Measurements from ENCODE around the gene ACOX3.

The ACOX3 gene

DNA sequence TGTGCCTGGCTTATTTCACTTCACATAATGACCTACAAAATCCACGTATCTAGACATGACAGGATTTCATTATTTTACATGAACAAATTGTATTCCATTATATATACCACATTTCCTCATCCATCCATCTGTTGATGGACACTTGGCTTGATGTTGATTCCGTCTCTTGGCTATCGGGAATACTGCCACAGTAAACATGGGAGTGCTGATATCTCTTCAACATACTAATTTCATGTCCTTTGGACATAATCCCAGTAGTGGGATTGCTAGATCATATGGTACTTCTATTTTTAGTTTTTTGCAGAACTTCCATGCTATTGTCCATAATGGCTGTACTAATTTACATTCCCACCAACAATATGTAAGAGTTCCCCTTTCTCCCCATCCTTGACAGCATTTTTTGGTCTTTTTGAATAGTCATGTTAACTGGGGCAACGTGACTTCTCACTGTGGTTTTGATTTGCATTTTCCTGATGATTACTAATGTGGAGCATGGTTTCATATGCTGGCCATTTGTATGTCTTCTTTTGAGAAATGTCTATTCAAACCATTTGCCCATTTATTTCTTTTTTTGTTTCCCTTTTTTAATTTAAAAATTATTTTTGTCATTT is 102.1 kb downstream of the ACOX3 start:
- no peak overlapping the region for H3K23ac ChIP-seq (ENCODE audit: low read depth, low read length, poor library complexity)
- no peak overlapping the region for H3K4me3 ChIP-seq (ENCODE audit: low read length in 2 of 2)
- no peak overlapping the region for H3K9ac ChIP-seq (ENCODE audit: low read depth, low read length, poor library complexity)
- no peak overlapping the region for H2BK5ac ChIP-seq (ENCODE audit: low read length)
- no peak overlapping the region for H4K91ac ChIP-seq (ENCODE audit: low read depth, low read length, poor library complexity)
- H3K36me3 ChIP-seq (replicated peaks in 1 of 2; ENCODE audit: control insufficient read depth in 2 of 2, insufficient read depth in 2 of 2, low read length in 2 of 2): no peaks in the 10 kb centered on the region
- no peak overlapping the region for H2BK15ac ChIP-seq (ENCODE audit: low read length)
- no peak for DNase-seq (ENCODE audit: low spot score)
- H3K18ac ChIP-seq (ENCODE audit: low read length): no peak overlapping the region
- no peak overlapping the region for H2BK12ac ChIP-seq (ENCODE audit: low read length)
- no peaks in the 10 kb centered on the region for H3K79me1 ChIP-seq (ENCODE audit: low read depth, low read length)
- H3K27me3 ChIP-seq (ENCODE audit: control insufficient read depth in 3 of 3, insufficient read depth in 3 of 3, low read depth in 1 of 3, low read length in 3 of 3): no peaks in the 10 kb centered on the region
- no peak overlapping the region for H4K8ac ChIP-seq (ENCODE audit: low read depth, low read length)
- WGBS, 2 donors (ENCODE audit: extremely low coverage in 2 of 2, insufficient read length in 2 of 2, insufficient replicate concordance in 1 of 2): no CpG with 5 or more reads among the region's 4 CpGs
- peaks cover 0 to 6% of the 10 kb centered on the region in 2 donors for H3K9me3 ChIP-seq (replicated peaks in 1 of 2; ENCODE audit: control insufficient read depth in 2 of 2, insufficient read depth in 1 of 2, low read depth in 1 of 2, low read length in 2 of 2)
- H3K4ac ChIP-seq (ENCODE audit: low read length): no peak overlapping the region
- H2BK120ac ChIP-seq (ENCODE audit: low read depth, low read length): no peak overlapping the region
- peaks cover 0 to 4% of the 10 kb centered on the region in 2 donors for H3K4me1 ChIP-seq (ENCODE audit: control insufficient read depth in 2 of 2, insufficient read depth in 1 of 2, low read depth in 1 of 2, low read length in 2 of 2)
- H2AK5ac ChIP-seq (ENCODE audit: low read depth, low read length): no peak overlapping the region
- H3K14ac ChIP-seq (ENCODE audit: low read length): no peak overlapping the region
- H2AFZ ChIP-seq (ENCODE audit: low read length): no peak overlapping the region
- H3K4me2 ChIP-seq (ENCODE audit: insufficient read depth, low read length, poor library complexity, severe bottlenecking): no peak overlapping the region
- no peak overlapping the region for H3K27ac ChIP-seq (replicated peaks; ENCODE audit: low read length)

DNA sequence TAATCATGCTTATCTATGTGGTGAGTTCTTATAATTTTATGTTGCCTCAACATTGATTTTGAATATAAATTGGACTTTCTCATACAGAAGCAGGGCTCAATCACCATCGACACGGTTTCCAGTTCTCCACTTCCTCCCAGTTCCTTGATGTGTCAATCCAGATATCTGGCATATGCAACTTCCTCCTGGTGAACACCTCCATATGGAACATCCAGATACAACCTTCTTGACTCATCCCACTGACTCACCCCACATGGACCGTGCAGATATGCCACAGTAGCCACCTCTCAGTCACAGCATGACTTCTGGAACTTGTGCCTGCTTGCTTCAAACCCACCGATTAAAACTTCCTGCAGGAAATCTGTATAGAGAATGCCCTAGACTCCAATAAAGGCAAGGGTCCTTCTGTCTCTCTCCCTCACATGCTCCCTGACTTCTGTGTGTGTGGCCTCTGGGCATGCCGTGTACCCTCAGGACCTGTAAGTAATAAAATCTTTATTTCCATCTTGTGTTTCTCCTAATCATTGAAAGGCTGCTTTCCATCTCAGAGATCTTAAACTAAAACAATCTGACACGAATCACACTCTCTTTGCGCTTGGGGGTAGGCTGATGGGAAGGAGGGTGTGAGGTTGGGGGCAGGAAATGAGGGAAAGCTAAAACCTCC is 104.0 kb downstream of the ACOX3 start:
- H3K9me3 ChIP-seq (replicated peaks in 1 of 2; ENCODE audit: control insufficient read depth in 2 of 2, insufficient read depth in 1 of 2, low read depth in 1 of 2, low read length in 2 of 2): peaks cover 0 to 4% of the 10 kb centered on the region in 2 donors

DNA sequence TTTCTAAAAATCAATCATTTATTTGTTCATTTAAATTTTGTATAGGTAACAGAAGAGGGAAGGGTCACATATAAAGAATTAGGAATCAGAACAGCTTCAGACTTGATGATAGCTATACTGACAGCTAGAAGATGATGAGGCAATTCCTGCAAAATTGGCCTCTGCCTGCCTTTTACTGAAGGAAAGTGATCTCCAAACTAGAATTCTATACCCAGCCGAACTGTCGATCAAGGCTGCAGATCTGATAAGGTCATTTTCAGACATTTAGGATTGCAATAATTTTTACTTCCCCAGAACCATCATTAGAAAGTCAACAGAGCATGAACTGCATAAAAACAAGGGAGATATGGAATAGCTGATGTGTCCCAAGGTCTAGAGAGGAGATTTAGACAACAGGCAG is 104.7 kb downstream of the ACOX3 start:
- H3K23ac ChIP-seq (ENCODE audit: low read depth, low read length, poor library complexity): no peak overlapping the region
- no peaks in the 10 kb centered on the region for H3K36me3 ChIP-seq (replicated peaks in 1 of 2; ENCODE audit: control insufficient read depth in 2 of 2, insufficient read depth in 2 of 2, low read length in 2 of 2)
- no peak overlapping the region for H2BK120ac ChIP-seq (ENCODE audit: low read depth, low read length)
- no CpG with 5 or more reads among the region's 2 CpGs for WGBS, 2 donors (ENCODE audit: extremely low coverage in 2 of 2, insufficient read length in 2 of 2, insufficient replicate concordance in 1 of 2)
- peaks cover 0 to 4% (median 0%) of the 10 kb centered on the region in 3 experiments for H3K27me3 ChIP-seq (ENCODE audit: control insufficient read depth in 3 of 3, insufficient read depth in 3 of 3, low read depth in 1 of 3, low read length in 3 of 3)
- no peak overlapping the region for H3K4ac ChIP-seq (ENCODE audit: low read length)
- no peak for DNase-seq (ENCODE audit: low spot score)
- no peak overlapping the region for H3K4me3 ChIP-seq (ENCODE audit: low read length in 2 of 2)
- H4K8ac ChIP-seq (ENCODE audit: low read depth, low read length): no peak overlapping the region
- H3K9ac ChIP-seq (ENCODE audit: low read depth, low read length, poor library complexity): no peak overlapping the region
- H2AFZ ChIP-seq (ENCODE audit: low read length): no peak overlapping the region
- H3K4me2 ChIP-seq (ENCODE audit: insufficient read depth, low read length, poor library complexity, severe bottlenecking): no peak overlapping the region
- peaks cover 0 to 4% of the 10 kb centered on the region in 2 donors for H3K4me1 ChIP-seq (ENCODE audit: control insufficient read depth in 2 of 2, insufficient read depth in 1 of 2, low read depth in 1 of 2, low read length in 2 of 2)
- no peak overlapping the region for H3K27ac ChIP-seq (replicated peaks; ENCODE audit: low read length)
- no peak overlapping the region for H2AK5ac ChIP-seq (ENCODE audit: low read depth, low read length)
- no peak overlapping the region for H4K91ac ChIP-seq (ENCODE audit: low read depth, low read length, poor library complexity)
- H2BK12ac ChIP-seq (ENCODE audit: low read length): no peak overlapping the region
- H2BK15ac ChIP-seq (ENCODE audit: low read length): no peak overlapping the region
- no peak overlapping the region for H3K18ac ChIP-seq (ENCODE audit: low read length)
- no peak overlapping the region for H3K14ac ChIP-seq (ENCODE audit: low read length)
- peaks cover 0 to 3% of the 10 kb centered on the region in 2 donors for H3K9me3 ChIP-seq (replicated peaks in 1 of 2; ENCODE audit: control insufficient read depth in 2 of 2, insufficient read depth in 1 of 2, low read depth in 1 of 2, low read length in 2 of 2)
- H2BK5ac ChIP-seq (ENCODE audit: low read length): no peak overlapping the region
- no peaks in the 10 kb centered on the region for H3K79me1 ChIP-seq (ENCODE audit: low read depth, low read length)

More for the DNA sequence above, 104.0 kb downstream of the ACOX3 start:
- Histone ChIP-seq H2BK5ac (ENCODE audit: low read length) (no peak overlapping the region), H3K9ac (ENCODE audit: low read depth, low read length, poor library complexity) (no peak overlapping the region), H3K79me1 (ENCODE audit: low read depth, low read length) (no peaks in the 10 kb centered on the region), H3K4ac (ENCODE audit: low read length) (no peak overlapping the region), H3K4me2 (ENCODE audit: insufficient read depth, low read length, poor library complexity, severe bottlenecking) (no peak overlapping the region), H3K27ac (replicated peaks; ENCODE audit: low read length) (no peak overlapping the region), H3K27me3 (ENCODE audit: control insufficient read depth in 3 of 3, insufficient read depth in 3 of 3, low read depth in 1 of 3, low read length in 3 of 3) (peaks cover 0 to under 1% (median 0%) of the 10 kb centered on the region in 3 experiments), H3K4me3 (ENCODE audit: low read length in 2 of 2) (no peak overlapping the region), H2BK12ac (ENCODE audit: low read length) (no peak overlapping the region), H2AK5ac (ENCODE audit: low read depth, low read length) (no peak overlapping the region), H3K36me3 (replicated peaks in 1 of 2; ENCODE audit: control insufficient read depth in 2 of 2, insufficient read depth in 2 of 2, low read length in 2 of 2) (no peaks in the 10 kb centered on the region), H2BK120ac (ENCODE audit: low read depth, low read length) (no peak overlapping the region), H2BK15ac (ENCODE audit: low read length) (no peak overlapping the region), H3K23ac (ENCODE audit: low read depth, low read length, poor library complexity) (no peak overlapping the region), H4K91ac (ENCODE audit: low read depth, low read length, poor library complexity) (no peak overlapping the region), H3K18ac (ENCODE audit: low read length) (no peak overlapping the region), H3K14ac (ENCODE audit: low read length) (no peak overlapping the region), H2AFZ (ENCODE audit: low read length) (no peak overlapping the region), H4K8ac (ENCODE audit: low read depth, low read length) (no peak overlapping the region), H3K4me1 (ENCODE audit: control insufficient read depth in 2 of 2, insufficient read depth in 1 of 2, low read depth in 1 of 2, low read length in 2 of 2) (peaks cover 0 to 4% of the 10 kb centered on the region in 2 donors)
- WGBS, 2 donors (ENCODE audit: extremely low coverage in 2 of 2, insufficient read length in 2 of 2, insufficient replicate concordance in 1 of 2): no CpG with 5 or more reads among the region's 7 CpGs
- no peak for DNase-seq (ENCODE audit: low spot score)

DNA sequence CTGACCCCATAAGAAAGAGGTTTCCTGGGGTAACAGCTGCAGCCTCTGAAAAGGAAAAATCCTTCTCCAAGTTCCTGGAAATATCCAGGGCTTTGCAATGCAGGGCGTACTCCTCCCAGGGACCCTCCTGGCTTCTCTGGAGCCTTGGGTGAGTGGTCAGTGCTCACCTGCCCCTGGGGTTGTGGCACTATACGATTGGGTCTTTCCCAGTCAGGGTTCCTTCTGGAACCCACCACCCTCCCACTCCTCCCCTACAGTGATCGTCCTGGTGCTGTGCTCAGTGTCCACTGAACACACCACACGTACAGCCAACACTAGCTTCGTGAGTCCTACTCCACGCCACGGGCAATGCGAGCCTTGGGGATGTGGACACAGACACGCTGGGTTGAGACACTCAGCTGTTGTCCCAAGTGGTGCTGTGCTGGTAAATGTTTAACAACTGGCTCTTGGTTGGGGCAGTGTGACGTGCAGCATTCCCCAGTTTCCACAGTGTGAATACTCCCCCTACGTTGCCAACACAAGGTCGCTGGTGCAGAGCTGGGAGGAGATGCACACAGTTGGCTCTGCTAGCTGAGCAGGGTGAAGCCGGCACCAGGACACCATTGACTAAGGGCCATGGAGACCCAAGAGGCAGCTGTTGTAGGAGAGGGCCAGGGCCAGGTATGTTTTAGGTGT is 105.6 kb downstream of the ACOX3 start:
- Histone ChIP-seq H3K79me1 (ENCODE audit: low read depth, low read length) (no peaks in the 10 kb centered on the region), H2BK12ac (ENCODE audit: low read length) (peak overlapping the region; percentile 4), H2AK5ac (ENCODE audit: low read depth, low read length) (no peak overlapping the region), H3K18ac (ENCODE audit: low read length) (peak overlapping the region; percentile 45), H4K91ac (ENCODE audit: low read depth, low read length, poor library complexity) (no peak overlapping the region), H3K23ac (ENCODE audit: low read depth, low read length, poor library complexity) (no peak overlapping the region), H3K14ac (ENCODE audit: low read length) (no peak overlapping the region), H4K8ac (ENCODE audit: low read depth, low read length) (no peak overlapping the region), H2BK120ac (ENCODE audit: low read depth, low read length) (no peak overlapping the region), H3K4me3 (ENCODE audit: low read length in 2 of 2) (no peak overlapping the region), H3K9me3 (replicated peaks in 1 of 2; ENCODE audit: control insufficient read depth in 2 of 2, insufficient read depth in 1 of 2, low read depth in 1 of 2, low read length in 2 of 2) (peaks cover 0 to 3% of the 10 kb centered on the region in 2 donors), H2BK5ac (ENCODE audit: low read length) (no peak overlapping the region), H3K4ac (ENCODE audit: low read length) (no peak overlapping the region), H2AFZ (ENCODE audit: low read length) (no peak overlapping the region), H3K9ac (ENCODE audit: low read depth, low read length, poor library complexity) (no peak overlapping the region), H2BK15ac (ENCODE audit: low read length) (no peak overlapping the region), H3K4me1 (ENCODE audit: control insufficient read depth in 2 of 2, insufficient read depth in 1 of 2, low read depth in 1 of 2, low read length in 2 of 2) (no peaks in the 10 kb centered on the region), H3K27ac (replicated peaks; ENCODE audit: low read length) (no peak overlapping the region), H3K36me3 (replicated peaks in 1 of 2; ENCODE audit: control insufficient read depth in 2 of 2, insufficient read depth in 2 of 2, low read length in 2 of 2) (no peaks in the 10 kb centered on the region), H3K4me2 (ENCODE audit: insufficient read depth, low read length, poor library complexity, severe bottlenecking) (no peak overlapping the region), H3K27me3 (ENCODE audit: control insufficient read depth in 3 of 3, insufficient read depth in 3 of 3, low read depth in 1 of 3, low read length in 3 of 3) (peaks cover 0 to 4% (median 0%) of the 10 kb centered on the region in 3 experiments)
- no peak for DNase-seq (ENCODE audit: low spot score)
- no CpG with 5 or more reads among the region's 13 CpGs for WGBS, 2 donors (ENCODE audit: extremely low coverage in 2 of 2, insufficient read length in 2 of 2, insufficient replicate concordance in 1 of 2)

All from neuronal stem cell (in vitro differentiated cells).